ENCODE measurements around the gene C2CD3. TPM values are rescaled to one million over a fixed set of nuclear protein-coding genes. Genes with fewer than 3 reads are reported as not detected.

The C2CD3 gene
- total RNA-seq, 1 experiment from 2014 or later = 22.0 TPM

GRCh38 chr11:73972620-73973449 is 198.0 kb downstream of the C2CD3 start:
- H3K27ac Mint-ChIP-seq = peak overlapping the region in 1 of 3 experiments; percentile 44; a peak in 2 of 7 replicates
- H3T11ph ChIP-seq (ENCODE audit: low read length) = no peak overlapping the region
- no peak for TF ChIP-seq CTCF (conservative IDR thresholded peaks at IDR 0.05)
- H2BK120ac ChIP-seq (ENCODE audit: low read depth, low read length, poor library complexity, severe bottlenecking) = no peak overlapping the region
- H2AK5ac ChIP-seq (ENCODE audit: insufficient read length, low read length) = no peak overlapping the region
- DNase-seq = no peak
- H3K9me3 Mint-ChIP-seq = no peaks in the 10 kb centered on the region
- H4K5ac ChIP-seq (ENCODE audit: insufficient read length, low read depth, low read length) = no peak overlapping the region
- H3K4me1 ChIP-seq (ENCODE audit: insufficient read depth, low read length) = no peaks in the 10 kb centered on the region
- no peaks in the 10 kb centered on the region for H3K79me1 ChIP-seq (ENCODE audit: insufficient read depth, low read depth, low read length, poor library complexity, severe bottlenecking)
- peaks cover 31 to 42% (median 41%) of the 10 kb centered on the region in 3 experiments; a peak in 6 of 7 replicates for H3K36me3 Mint-ChIP-seq (ENCODE audit: insufficient read depth in 1 of 3, low read depth in 3 of 3)
- no peak overlapping the region for H3K4me2 ChIP-seq (ENCODE audit: insufficient read depth, insufficient read length, low read length)
- H3K27me3 ChIP-seq (ENCODE audit: insufficient read depth, low read length) = no peaks in the 10 kb centered on the region
- H3K14ac ChIP-seq (ENCODE audit: insufficient read depth, low read length) = no peak overlapping the region; the same call in 1 of the 2 replicates
- no peak overlapping the region for H3K56ac ChIP-seq (ENCODE audit: insufficient read length, low read depth, low read length)
- peaks cover 0 to 5% of the 10 kb centered on the region in 2 experiments; a peak in 1 of 4 replicates for H3K4me1 Mint-ChIP-seq
- peaks cover 2% of the 10 kb centered on the region for H3K27me3 Mint-ChIP-seq (ENCODE audit: low read depth)
- no peak overlapping the region for H3K18ac ChIP-seq (ENCODE audit: insufficient read length, low read depth, low read length)
- H4K20me1 ChIP-seq (ENCODE audit: control insufficient read depth, insufficient read depth, insufficient read length) = no peaks in the 10 kb centered on the region
- no peak overlapping the region for H4K8ac ChIP-seq (replicated peaks; ENCODE audit: insufficient read length, low read depth, low read length)
- no peak overlapping the region for H2BK15ac ChIP-seq (ENCODE audit: low read depth, low read length)
- no peak overlapping the region for H3K9ac ChIP-seq (ENCODE audit: extremely low read depth, insufficient read length, low read length)
- H3K9me3 ChIP-seq (ENCODE audit: control insufficient read depth, low read depth, low read length) = no peaks in the 10 kb centered on the region
- H2BK12ac ChIP-seq (ENCODE audit: insufficient read length, low read depth, low read length) = no peak overlapping the region
- H2AFZ ChIP-seq (ENCODE audit: low read length) = no peak overlapping the region
- H3K4me3 Mint-ChIP-seq = no peak overlapping the region
- no peak overlapping the region for H2BK5ac ChIP-seq (ENCODE audit: insufficient read length, low read length)
- H3K23me2 ChIP-seq (ENCODE audit: insufficient read length, low read depth, low read length, poor library complexity, severe bottlenecking) = no peaks in the 10 kb centered on the region
- no peak overlapping the region for H4K91ac ChIP-seq (ENCODE audit: insufficient read length, low read depth, low read length)
- no peak overlapping the region for H3K4ac ChIP-seq (ENCODE audit: low read depth, low read length)
- no peak overlapping the region for H3K23ac ChIP-seq (ENCODE audit: insufficient read length, low read depth, low read length)
- no peak overlapping the region for H2BK20ac ChIP-seq (ENCODE audit: low read depth, low read length, poor library complexity, severe bottlenecking)
- no peaks in the 10 kb centered on the region for H3K79me2 ChIP-seq (ENCODE audit: insufficient read depth, low read length)
- WGBS (ENCODE audit: extremely low coverage, insufficient read length, low lambda C conversion rate) = no CpG with 5 or more reads among the region's 11 CpGs
- H3K27ac ChIP-seq (ENCODE audit: insufficient read length, low read depth, low read length) = no peak overlapping the region

Measured in H9 (cell line).